ENCODE measurements around the gene PSMC5. TPM values are rescaled to one million over a fixed set of nuclear protein-coding genes. Genes with fewer than 3 reads are reported as not detected.
"Not testable (repeated sequence)": the region's sequence is repeated elsewhere in the genome, so short reads cannot be mapped to it uniquely, and the experiment has no call there.

The PSMC5 gene
- total RNA-seq, 4 donors from 2014 or later, result 55.0 to 87.9 (median 80.7) TPM

- no peak for DNase-seq
- no peak overlapping the region for H3K27ac ChIP-seq
- TF ChIP-seq POLR2A (IDR thresholded peaks at IDR 0.05), result no peak
- TF ChIP-seq, protein P1, sequence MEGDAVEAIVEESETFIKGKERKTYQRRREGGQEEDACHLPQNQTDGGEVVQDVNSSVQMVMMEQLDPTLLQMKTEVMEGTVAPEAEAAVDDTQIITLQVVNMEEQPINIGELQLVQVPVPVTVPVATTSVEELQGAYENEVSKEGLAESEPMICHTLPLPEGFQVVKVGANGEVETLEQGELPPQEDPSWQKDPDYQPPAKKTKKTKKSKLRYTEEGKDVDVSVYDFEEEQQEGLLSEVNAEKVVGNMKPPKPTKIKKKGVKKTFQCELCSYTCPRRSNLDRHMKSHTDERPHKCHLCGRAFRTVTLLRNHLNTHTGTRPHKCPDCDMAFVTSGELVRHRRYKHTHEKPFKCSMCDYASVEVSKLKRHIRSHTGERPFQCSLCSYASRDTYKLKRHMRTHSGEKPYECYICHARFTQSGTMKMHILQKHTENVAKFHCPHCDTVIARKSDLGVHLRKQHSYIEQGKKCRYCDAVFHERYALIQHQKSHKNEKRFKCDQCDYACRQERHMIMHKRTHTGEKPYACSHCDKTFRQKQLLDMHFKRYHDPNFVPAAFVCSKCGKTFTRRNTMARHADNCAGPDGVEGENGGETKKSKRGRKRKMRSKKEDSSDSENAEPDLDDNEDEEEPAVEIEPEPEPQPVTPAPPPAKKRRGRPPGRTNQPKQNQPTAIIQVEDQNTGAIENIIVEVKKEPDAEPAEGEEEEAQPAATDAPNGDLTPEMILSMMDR (IDR thresholded peaks at IDR 0.05), result no peak
- H3K4me1 ChIP-seq, result no peaks in the 10 kb centered on the region
- no peak overlapping the region for H3K4me3 ChIP-seq
- intact Hi-C loops (cut with DNase I), result no loop called here
- H3K27me3 ChIP-seq, result peaks cover 0 to 16% (median 0%) of the 10 kb centered on the region in 4 donors
- no peaks in the 10 kb centered on the region for H3K36me3 ChIP-seq
- no peaks in the 10 kb centered on the region for H3K9me3 ChIP-seq
- WGBS, 2 donors, result 20% methylated on average over 1 of the region's 12 CpGs; no CpG with 5 or more reads in 1 of the 2 donors
Observed at GRCh38 chr17:63880706-63881105, 53.5 kb downstream of the PSMC5 start.

- H3K4me3 ChIP-seq; DNase-seq; H3K4me1 ChIP-seq; H3K27ac ChIP-seq; intact Hi-C loops (cut with DNase I); H3K36me3 ChIP-seq; H3K9me3 ChIP-seq: not testable (repeated sequence)
- peaks cover 0 to 16% (median 0%) of the 10 kb centered on the region in 4 donors for H3K27me3 ChIP-seq
- 39 to 85% methylated on average over 7 to 9 of the region's 11 CpGs for WGBS, 2 donors
Observed at GRCh38 chr17:63881337-63881736, 54.1 kb downstream of the PSMC5 start.

Other genes starting within 250 kb of the PSMC5 start
- gene TACO1, start 226.5 kb upstream of the PSMC5 start, total RNA-seq, result 10 to 100 TPM in 3 of 4 donors, 1 to 10 TPM in 1; 7.6 to 16.6 (median 12.7) TPM
- gene MAP3K3, start 205.0 kb upstream of the PSMC5 start, total RNA-seq, result 10 to 100 TPM; 14.0 to 38.9 (median 18.4) TPM
- gene LIMD2, start 127.3 kb upstream of the PSMC5 start, total RNA-seq, result 1 to 10 TPM; 1.6 to 8.5 (median 4.7) TPM
- 10 to 100 TPM in 3 of 4 donors, 1 to 10 TPM in 1; 9.2 to 25.4 (median 18.6) TPM for gene STRADA, start 85.6 kb upstream of the PSMC5 start, total RNA-seq
- 10 to 100 TPM; 55.9 to 66.4 (median 63.7) TPM for gene CCDC47, start 53.8 kb upstream of the PSMC5 start, total RNA-seq
- 10 to 100 TPM; 27.1 to 88.5 (median 51.9) TPM for gene DDX42, start 53.3 kb upstream of the PSMC5 start, total RNA-seq
- gene FTSJ3, start 232 bp downstream of the PSMC5 start, total RNA-seq, result 10 to 100 TPM; 19.8 to 52.3 (median 29.0) TPM
- 100 to 1,000 TPM; 111 to 161 (median 133) TPM for gene SMARCD2, start 15.3 kb downstream of the PSMC5 start, total RNA-seq
- gene CSH2, start 46.2 kb downstream of the PSMC5 start, total RNA-seq, result not detected
- not detected for gene GH2, start 54.5 kb downstream of the PSMC5 start, total RNA-seq
- gene CSH1, start 69.1 kb downstream of the PSMC5 start, total RNA-seq, result not detected
- not detected for gene CSHL1, start 83.8 kb downstream of the PSMC5 start, total RNA-seq
- not detected for gene GH1, start 91.4 kb downstream of the PSMC5 start, total RNA-seq
- 1 to 10 TPM in 3 of 4 donors, not detected in 1; 1.1 to 2.0 (median 1.3) TPM for gene CD79B, start 104.9 kb downstream of the PSMC5 start, total RNA-seq
- under 1 TPM in 2 of 4 donors, not detected in 2; under 0.01 to 0.12 TPM for gene SCN4A, start 145.5 kb downstream of the PSMC5 start, total RNA-seq
- gene PRR29, start 170.9 kb downstream of the PSMC5 start, total RNA-seq, result under 1 TPM in 1 of 4 donors, not detected in 3; 0.09 TPM
- gene ICAM2, start 193.2 kb downstream of the PSMC5 start, total RNA-seq, result 10 to 100 TPM in 2 of 4 donors, 1 to 10 TPM in 1, not detected in 1; 2.8 to 28.8 (median 11.8) TPM